ENCODE measurements around the gene ST3GAL6.

DNA sequence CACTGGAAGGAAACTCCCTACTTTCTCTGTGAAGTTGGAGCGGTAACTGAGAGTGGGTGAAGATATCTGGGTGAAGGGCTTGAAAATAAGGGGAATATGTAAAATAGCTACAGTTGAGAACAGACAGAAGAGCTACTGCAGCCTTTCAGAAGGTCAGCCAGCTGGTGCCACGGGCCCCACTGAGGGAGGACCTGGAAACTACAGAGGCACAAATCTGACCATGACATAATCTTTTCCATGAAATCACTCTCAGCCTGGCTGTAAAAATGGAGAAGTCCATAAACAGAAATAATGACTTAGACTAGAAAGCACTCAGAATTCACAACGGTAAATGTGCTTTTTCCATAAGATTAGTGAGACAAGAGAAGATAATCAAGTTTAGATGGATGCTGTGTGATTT lies 46.4 kb downstream of the ST3GAL6 start:
- TF ChIP-seq, protein P1, sequence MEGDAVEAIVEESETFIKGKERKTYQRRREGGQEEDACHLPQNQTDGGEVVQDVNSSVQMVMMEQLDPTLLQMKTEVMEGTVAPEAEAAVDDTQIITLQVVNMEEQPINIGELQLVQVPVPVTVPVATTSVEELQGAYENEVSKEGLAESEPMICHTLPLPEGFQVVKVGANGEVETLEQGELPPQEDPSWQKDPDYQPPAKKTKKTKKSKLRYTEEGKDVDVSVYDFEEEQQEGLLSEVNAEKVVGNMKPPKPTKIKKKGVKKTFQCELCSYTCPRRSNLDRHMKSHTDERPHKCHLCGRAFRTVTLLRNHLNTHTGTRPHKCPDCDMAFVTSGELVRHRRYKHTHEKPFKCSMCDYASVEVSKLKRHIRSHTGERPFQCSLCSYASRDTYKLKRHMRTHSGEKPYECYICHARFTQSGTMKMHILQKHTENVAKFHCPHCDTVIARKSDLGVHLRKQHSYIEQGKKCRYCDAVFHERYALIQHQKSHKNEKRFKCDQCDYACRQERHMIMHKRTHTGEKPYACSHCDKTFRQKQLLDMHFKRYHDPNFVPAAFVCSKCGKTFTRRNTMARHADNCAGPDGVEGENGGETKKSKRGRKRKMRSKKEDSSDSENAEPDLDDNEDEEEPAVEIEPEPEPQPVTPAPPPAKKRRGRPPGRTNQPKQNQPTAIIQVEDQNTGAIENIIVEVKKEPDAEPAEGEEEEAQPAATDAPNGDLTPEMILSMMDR (IDR thresholded peaks at IDR 0.05; ENCODE audit: low read depth, low read length, poor library complexity, severe bottlenecking) = no peak
- TF ChIP-seq EZH2phosphoT487 (IDR thresholded peaks at IDR 0.05; ENCODE audit: borderline replicate concordance, low read length) = no peak

All from DOHH2 (cell line).